NCI-H2081 (cell line): ENCODE results near the gene BAHCC1.

ENCODE experiments used
- DNase-seq, 2 experiments: peaks; one replicate each; lab custom pipeline; 2025; lab: John Stamatoyannopoulos, UW

The BAHCC1 gene

GRCh38 chr17:81480140-81481072 is 85.1 kb downstream of the BAHCC1 start:
- DNase-seq: no peak

DNA sequence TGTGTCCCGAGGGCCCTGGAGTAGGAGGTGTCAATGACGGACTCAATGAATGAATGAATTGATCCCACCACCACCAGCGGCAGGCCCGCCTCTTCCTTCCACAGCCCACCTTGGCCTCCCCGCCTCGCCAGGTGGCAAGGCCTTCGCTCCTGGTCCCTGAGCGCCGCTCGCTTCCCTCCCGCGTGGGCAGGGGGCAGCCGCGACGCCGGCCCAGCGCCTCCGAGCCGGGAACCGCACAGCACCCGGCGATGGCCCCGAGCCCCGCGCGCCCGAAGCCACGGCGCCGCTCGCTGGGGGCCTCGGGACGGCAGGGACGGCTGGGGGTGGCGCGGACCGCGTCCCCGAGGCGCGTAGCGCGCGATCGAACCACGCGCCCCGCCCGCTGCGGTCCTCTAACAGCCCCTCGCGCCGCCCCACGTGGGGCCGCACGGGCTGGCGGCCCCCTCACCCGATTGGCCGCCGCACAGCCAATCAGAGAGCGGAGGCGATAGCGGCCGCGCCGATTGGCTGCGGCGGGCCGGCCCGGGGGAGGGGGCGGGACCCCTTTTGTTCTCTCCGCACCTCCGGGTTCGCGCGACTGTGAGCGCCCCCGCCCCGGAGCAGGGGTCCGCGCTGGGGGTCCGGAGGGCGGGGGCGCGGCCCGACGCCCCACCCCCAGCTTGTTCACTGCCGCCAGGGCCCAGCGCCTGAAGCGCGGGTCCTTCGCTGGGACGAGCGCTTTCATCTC is 86.0 kb downstream of the BAHCC1 start:
- DNase-seq: peak; percentile 80 to 92

- DNase-seq: no peak
Observed at GRCh38 chr17:81481815-81482505, 86.7 kb downstream of the BAHCC1 start.

GRCh38 chr17:81482673-81483072 is 87.4 kb downstream of the BAHCC1 start:
- DNase-seq: peak in 1 of 2 experiments; percentile 61

- DNase-seq: no peak
Observed at GRCh38 chr17:81483085-81483861, 88.0 kb downstream of the BAHCC1 start.

DNA sequence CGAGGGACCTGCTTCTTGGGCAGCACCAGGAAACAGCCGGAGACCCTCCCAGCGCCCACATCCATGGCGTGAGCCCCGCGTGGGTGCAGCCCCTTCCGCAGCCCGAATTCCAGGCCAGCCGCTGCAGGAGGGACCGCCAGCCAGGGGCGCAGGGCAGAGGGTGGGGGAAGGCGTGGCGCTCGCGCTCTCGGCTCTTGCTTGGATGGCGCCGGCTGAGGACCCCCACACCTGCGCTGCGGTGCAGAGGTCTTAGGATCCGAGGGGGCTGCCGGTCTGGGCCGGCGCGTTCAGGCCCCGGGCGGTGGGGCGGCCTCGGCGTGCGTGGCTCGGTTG is 88.6 kb downstream of the BAHCC1 start:
- no peak for DNase-seq

DNA sequence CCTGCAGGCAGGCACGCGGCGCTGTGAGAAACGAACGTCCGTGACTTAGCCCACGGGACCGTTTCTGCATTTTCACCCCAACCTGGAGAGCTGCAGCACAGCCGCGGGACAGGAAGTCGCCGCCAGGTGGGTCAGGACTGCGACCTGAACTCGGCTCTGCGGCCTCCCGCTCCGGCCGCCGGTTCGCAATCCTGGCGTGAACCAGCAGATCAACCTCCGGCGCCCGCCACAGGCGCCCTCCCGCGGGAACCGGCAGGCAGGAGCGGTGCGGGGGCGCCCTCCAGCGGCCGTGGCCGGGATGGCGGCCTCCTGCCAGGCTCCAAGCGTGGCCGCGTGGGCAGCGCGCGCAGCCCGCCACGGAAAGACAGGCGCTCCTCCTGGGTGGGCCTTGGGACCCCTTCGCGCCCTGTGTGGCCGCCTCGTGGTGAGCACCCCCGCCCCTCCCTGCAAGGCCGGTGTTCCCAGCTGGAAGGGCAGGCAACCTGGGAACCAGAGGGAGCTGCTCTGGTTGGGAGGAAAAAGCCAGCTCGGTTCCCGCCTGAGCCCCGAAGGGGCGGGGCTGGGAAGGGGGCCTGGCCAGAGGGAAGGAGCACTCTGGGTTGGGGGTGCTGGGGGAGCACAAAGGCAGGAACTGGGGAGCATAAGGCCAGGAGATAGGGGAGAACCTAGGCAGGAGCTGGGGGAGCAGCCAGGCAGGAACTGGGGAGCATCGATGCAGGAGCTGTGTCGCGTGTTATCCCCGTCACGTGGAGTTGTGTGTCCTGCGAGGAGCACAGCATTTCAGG is 89.1 kb downstream of the BAHCC1 start:
- peak; percentile 88 to 89 for DNase-seq

DNA sequence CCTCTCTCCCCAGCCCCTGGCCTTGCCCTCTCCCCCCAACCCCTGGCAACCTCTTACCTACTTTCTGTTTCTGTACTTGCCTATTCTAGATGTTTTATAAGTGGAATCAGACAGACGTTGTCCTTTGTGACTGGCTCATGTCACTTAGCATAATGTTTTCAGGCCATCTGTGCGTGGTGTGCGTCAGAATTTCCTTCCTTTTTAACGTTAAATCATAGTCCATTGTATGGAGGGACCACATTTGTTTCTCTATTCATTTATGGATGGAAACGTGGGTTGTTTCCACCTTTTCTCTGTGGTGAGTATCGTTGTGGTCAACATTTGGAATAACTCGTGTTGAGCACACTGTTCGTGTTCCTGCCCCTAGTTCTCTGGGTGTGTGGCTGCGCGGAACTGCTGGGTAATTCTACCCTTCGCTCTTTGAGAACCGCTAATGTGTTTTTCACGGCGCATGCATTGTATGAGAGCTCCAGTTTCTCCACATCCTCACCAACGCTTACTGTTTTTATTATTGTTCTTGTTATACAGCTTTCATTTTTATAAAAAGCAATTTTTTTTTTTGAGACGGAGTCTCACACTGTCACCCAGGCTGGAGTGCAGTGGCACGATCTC is 91.0 kb downstream of the BAHCC1 start:
- no peak for DNase-seq

- no peak for DNase-seq
Observed at GRCh38 chr17:81487089-81487486, 91.8 kb downstream of the BAHCC1 start.

- DNase-seq: peak; percentile 73 to 91
Observed at GRCh38 chr17:81487487-81488275, 92.4 kb downstream of the BAHCC1 start.

DNA sequence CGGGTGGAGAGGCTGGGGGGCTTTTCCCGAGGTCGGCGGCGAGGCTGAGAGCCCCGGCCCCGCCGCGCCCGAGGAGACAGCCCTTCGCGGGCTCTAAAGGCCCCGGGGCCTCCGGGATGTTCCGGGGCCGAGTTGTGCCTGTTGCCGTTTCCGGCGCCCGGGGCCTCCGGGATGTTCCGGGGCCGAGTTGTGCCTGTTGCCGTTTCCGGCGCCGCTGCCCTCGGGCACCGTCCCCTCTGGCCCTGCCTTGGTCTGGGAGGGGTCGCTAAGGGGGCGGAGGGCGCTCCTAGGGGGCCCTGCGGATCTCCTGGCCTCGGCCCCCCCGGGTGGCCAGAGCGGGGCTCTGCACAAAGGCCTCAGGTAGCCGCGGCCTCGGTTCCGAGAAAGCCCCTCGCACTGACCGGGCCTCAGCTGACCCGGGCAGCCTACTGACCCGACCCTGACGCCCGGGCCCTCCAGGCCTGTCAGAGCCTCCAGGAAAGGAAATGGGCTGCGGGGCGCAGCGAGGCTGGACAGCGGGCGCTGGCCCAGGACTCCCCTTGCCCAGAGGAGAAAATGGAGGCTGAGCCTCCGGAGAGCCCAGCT is 93.1 kb downstream of the BAHCC1 start:
- DNase-seq: peak in 1 of 2 experiments; percentile 43

- DNase-seq: peak in 1 of 2 experiments; percentile 42
Observed at GRCh38 chr17:81489012-81489997, 94.0 kb downstream of the BAHCC1 start.

GRCh38 chr17:81489998-81490992 is 95.0 kb downstream of the BAHCC1 start:
- no peak for DNase-seq

GRCh38 chr17:81491181-81491581 is 95.9 kb downstream of the BAHCC1 start:
- no peak for DNase-seq

GRCh38 chr17:81491761-81492160 is 96.5 kb downstream of the BAHCC1 start:
- DNase-seq: no peak

GRCh38 chr17:81492202-81492601 is 96.9 kb downstream of the BAHCC1 start:
- no peak for DNase-seq

DNA sequence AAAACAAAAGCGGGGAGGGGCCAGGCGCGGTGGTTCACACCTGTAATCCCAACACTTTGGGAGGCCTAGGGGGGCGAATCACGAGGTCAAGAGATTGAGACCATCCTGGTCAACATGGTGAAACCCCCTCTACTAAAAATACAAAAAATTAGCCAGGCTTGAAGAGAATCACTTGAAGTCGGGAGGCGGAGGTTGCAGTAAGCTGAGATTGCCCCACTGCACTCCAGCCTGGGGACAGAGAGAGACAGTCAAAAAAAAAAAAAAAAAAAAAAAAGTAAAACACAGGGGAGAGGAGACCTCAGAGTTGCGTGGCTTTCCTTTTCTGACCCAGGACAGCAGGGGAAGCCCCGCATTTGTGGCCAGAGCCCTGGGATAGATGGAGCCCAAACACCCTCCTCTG is 97.4 kb downstream of the BAHCC1 start:
- DNase-seq: no peak
